ENCODE measurements around the gene DGLUCY.

DGLUCY gene

GRCh38 chr14:91202234-91202974 lies 88.5 kb downstream of the DGLUCY start:
- Histone ChIP-seq H3K27me3 (replicated peaks; ENCODE audit: control insufficient read depth, insufficient read depth, low read length) (no peaks in the 10 kb centered on the region), H3K4me3 (replicated peaks; ENCODE audit: low read depth, low read length) (no peak overlapping the region), H3K36me3 (ENCODE audit: control insufficient read depth, insufficient read depth, low read length) (peaks cover 22% of the 10 kb centered on the region)
- no peak for TF ChIP-seq CTCF (IDR thresholded peaks at IDR 0.05; ENCODE audit: insufficient read depth, low read length, poor library complexity, severe bottlenecking)
- DNase-seq (ENCODE audit: extremely low read depth, insufficient read length): no peak

- no peak for DNase-seq (ENCODE audit: extremely low read depth, insufficient read length)
- Histone ChIP-seq H3K27me3 (replicated peaks; ENCODE audit: control insufficient read depth, insufficient read depth, low read length) (no peaks in the 10 kb centered on the region), H3K36me3 (ENCODE audit: control insufficient read depth, insufficient read depth, low read length) (peaks cover 20% of the 10 kb centered on the region), H3K4me3 (replicated peaks; ENCODE audit: low read depth, low read length) (no peak overlapping the region)
- no peak for TF ChIP-seq CTCF (IDR thresholded peaks at IDR 0.05; ENCODE audit: insufficient read depth, low read length, poor library complexity, severe bottlenecking)
Observed at GRCh38 chr14:91204657-91205056, 90.8 kb downstream of the DGLUCY start.

- no peak for DNase-seq (ENCODE audit: extremely low read depth, insufficient read length)
- peaks cover 22% of the 10 kb centered on the region for H3K36me3 ChIP-seq (ENCODE audit: control insufficient read depth, insufficient read depth, low read length)
- H3K4me3 ChIP-seq (replicated peaks; ENCODE audit: low read depth, low read length): no peak overlapping the region
- H3K27me3 ChIP-seq (replicated peaks; ENCODE audit: control insufficient read depth, insufficient read depth, low read length): no peaks in the 10 kb centered on the region
- no peak for TF ChIP-seq CTCF (IDR thresholded peaks at IDR 0.05; ENCODE audit: insufficient read depth, low read length, poor library complexity, severe bottlenecking)
Observed at GRCh38 chr14:91205459-91205858, 91.6 kb downstream of the DGLUCY start.

- no peak overlapping the region for H3K4me3 ChIP-seq (replicated peaks; ENCODE audit: low read depth, low read length)
- no peak for TF ChIP-seq CTCF (IDR thresholded peaks at IDR 0.05; ENCODE audit: insufficient read depth, low read length, poor library complexity, severe bottlenecking)
- H3K36me3 ChIP-seq (ENCODE audit: control insufficient read depth, insufficient read depth, low read length): peaks cover 23% of the 10 kb centered on the region
- DNase-seq (ENCODE audit: extremely low read depth, insufficient read length): no peak
- H3K27me3 ChIP-seq (replicated peaks; ENCODE audit: control insufficient read depth, insufficient read depth, low read length): no peaks in the 10 kb centered on the region
Observed at GRCh38 chr14:91207008-91207407, 93.1 kb downstream of the DGLUCY start.

GRCh38 chr14:91211017-91211416 lies 97.1 kb downstream of the DGLUCY start:
- Histone ChIP-seq H3K27me3 (replicated peaks; ENCODE audit: control insufficient read depth, insufficient read depth, low read length) (no peaks in the 10 kb centered on the region), H3K36me3 (ENCODE audit: control insufficient read depth, insufficient read depth, low read length) (peaks cover 18% of the 10 kb centered on the region), H3K4me3 (replicated peaks; ENCODE audit: low read depth, low read length) (no peak overlapping the region)
- DNase-seq (ENCODE audit: extremely low read depth, insufficient read length): no peak
- TF ChIP-seq CTCF (IDR thresholded peaks at IDR 0.05; ENCODE audit: insufficient read depth, low read length, poor library complexity, severe bottlenecking): no peak

GRCh38 chr14:91214306-91214705 lies 100.4 kb downstream of the DGLUCY start:
- no peak for TF ChIP-seq CTCF (IDR thresholded peaks at IDR 0.05; ENCODE audit: insufficient read depth, low read length, poor library complexity, severe bottlenecking)
- no peak for DNase-seq (ENCODE audit: extremely low read depth, insufficient read length)
- no peaks in the 10 kb centered on the region for H3K27me3 ChIP-seq (replicated peaks; ENCODE audit: control insufficient read depth, insufficient read depth, low read length)
- peaks cover 26% of the 10 kb centered on the region for H3K36me3 ChIP-seq (ENCODE audit: control insufficient read depth, insufficient read depth, low read length)
- no peak overlapping the region for H3K4me3 ChIP-seq (replicated peaks; ENCODE audit: low read depth, low read length)

Measured in GM06990 (cell line).